ENCODE data around the gene RPL5. TPM values are rescaled to one million over a fixed set of nuclear protein-coding genes. Genes with fewer than 3 reads are reported as not detected.

The RPL5 gene
- total RNA-seq, 1 experiment from 2014 or later = 1,430 TPM

- TF ChIP-seq, protein P1, sequence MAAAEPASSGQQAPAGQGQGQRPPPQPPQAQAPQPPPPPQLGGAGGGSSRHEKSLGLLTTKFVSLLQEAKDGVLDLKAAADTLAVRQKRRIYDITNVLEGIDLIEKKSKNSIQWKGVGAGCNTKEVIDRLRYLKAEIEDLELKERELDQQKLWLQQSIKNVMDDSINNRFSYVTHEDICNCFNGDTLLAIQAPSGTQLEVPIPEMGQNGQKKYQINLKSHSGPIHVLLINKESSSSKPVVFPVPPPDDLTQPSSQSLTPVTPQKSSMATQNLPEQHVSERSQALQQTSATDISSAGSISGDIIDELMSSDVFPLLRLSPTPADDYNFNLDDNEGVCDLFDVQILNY (CRISPR knock-in tag; IDR thresholded peaks at IDR 0.05) = no peak
- TF ChIP-seq ZNF138 (CRISPR knock-in tag; conservative IDR thresholded peaks at IDR 0.05) (no peak), ZBTB43 (CRISPR knock-in tag; IDR thresholded peaks at IDR 0.05) (no peak), ZNF671 (CRISPR knock-in tag; IDR thresholded peaks at IDR 0.05) (no peak), ESRRA (CRISPR knock-in tag; IDR thresholded peaks at IDR 0.05; ENCODE audit: borderline replicate concordance) (no peak), NFE2L1 (CRISPR knock-in tag; IDR thresholded peaks at IDR 0.05) (no peak), GRHL2 (CRISPR knock-in tag; IDR thresholded peaks at IDR 0.05; ENCODE audit: insufficient replicate concordance, severe bottlenecking) (no peak), TEAD4 (CRISPR knock-in tag; IDR thresholded peaks at IDR 0.05) (no peak), ZNF317 (CRISPR knock-in tag; IDR thresholded peaks at IDR 0.05; ENCODE audit: borderline replicate concordance, low read depth) (no peak)
These were observed 34.5 kb upstream of the RPL5 start (continued) for GRCh38 chr1:92797297-92797696.

DNA sequence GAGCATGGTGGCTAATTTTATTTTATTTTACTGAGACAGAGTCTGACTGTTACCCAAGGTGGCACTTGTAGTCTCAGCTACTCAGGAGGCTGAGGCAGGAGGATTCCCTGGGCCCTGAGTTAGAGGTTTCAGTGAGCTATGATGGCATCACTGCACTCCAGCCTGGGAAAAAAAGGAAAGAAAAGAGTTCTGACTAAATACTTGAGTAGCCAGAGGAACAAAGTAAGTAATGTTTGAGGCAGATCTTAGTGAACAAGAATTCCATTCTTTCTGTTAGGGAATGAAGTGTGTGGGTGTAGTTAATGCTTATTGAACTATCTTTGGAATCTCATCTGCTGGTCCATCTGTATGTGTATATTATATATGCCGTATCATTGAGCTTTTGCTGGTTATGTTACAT, 33.9 kb upstream of the RPL5 start:
- DNase-seq (ENCODE audit: low spot score) (no peak), ATAC-seq (no peak)
- ChIA-PET CTCF (no interaction called here), POLR2A (no interaction called here)
- Mint-ChIP-seq H3K4me3 (no peak overlapping the region), H3K9me3 (peaks cover 7% of the 10 kb centered on the region), H3K4me1 (peaks cover 3% of the 10 kb centered on the region), H3K27me3 (ENCODE audit: low read depth) (no peaks in the 10 kb centered on the region), H3K36me3 (no peaks in the 10 kb centered on the region), H3K27ac (no peak overlapping the region)
- TF ChIP-seq, protein P2, sequence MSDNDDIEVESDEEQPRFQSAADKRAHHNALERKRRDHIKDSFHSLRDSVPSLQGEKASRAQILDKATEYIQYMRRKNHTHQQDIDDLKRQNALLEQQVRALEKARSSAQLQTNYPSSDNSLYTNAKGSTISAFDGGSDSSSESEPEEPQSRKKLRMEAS (CRISPR knock-in tag; IDR thresholded peaks at IDR 0.05) = no peak
- no peak for TF ChIP-seq OVOL2 (CRISPR knock-in tag; IDR thresholded peaks at IDR 0.05; ENCODE audit: borderline replicate concordance)
- TF ChIP-seq PRRX2 (CRISPR knock-in tag; IDR thresholded peaks at IDR 0.05) = no peak
- TF ChIP-seq AFF4 (CRISPR knock-in tag; IDR thresholded peaks at IDR 0.05; ENCODE audit: borderline replicate concordance) = no peak
- no peak for TF ChIP-seq CREM (CRISPR knock-in tag; IDR thresholded peaks at IDR 0.05)
- no peak for TF ChIP-seq KAT7 (CRISPR knock-in tag; IDR thresholded peaks at IDR 0.05; ENCODE audit: borderline replicate concordance)
- TF ChIP-seq, protein P3, sequence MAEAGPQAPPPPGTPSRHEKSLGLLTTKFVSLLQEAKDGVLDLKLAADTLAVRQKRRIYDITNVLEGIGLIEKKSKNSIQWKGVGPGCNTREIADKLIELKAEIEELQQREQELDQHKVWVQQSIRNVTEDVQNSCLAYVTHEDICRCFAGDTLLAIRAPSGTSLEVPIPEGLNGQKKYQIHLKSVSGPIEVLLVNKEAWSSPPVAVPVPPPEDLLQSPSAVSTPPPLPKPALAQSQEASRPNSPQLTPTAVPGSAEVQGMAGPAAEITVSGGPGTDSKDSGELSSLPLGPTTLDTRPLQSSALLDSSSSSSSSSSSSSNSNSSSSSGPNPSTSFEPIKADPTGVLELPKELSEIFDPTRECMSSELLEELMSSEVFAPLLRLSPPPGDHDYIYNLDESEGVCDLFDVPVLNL (CRISPR knock-in tag; IDR thresholded peaks at IDR 0.05; ENCODE audit: borderline replicate concordance, low read depth) = no peak
- no peak for TF ChIP-seq NFE2L1 (CRISPR knock-in tag; IDR thresholded peaks at IDR 0.05)
- TF ChIP-seq CREB1 (CRISPR knock-in tag; IDR thresholded peaks at IDR 0.05) = no peak
- no peak for TF ChIP-seq GABPB1 (CRISPR knock-in tag; IDR thresholded peaks at IDR 0.05)
- TF ChIP-seq MXD4 (CRISPR knock-in tag; IDR thresholded peaks at IDR 0.05; ENCODE audit: borderline replicate concordance) = no peak
- TF ChIP-seq GRHL2 (CRISPR knock-in tag; IDR thresholded peaks at IDR 0.05; ENCODE audit: insufficient replicate concordance, severe bottlenecking) = no peak
- TF ChIP-seq, protein P4, sequence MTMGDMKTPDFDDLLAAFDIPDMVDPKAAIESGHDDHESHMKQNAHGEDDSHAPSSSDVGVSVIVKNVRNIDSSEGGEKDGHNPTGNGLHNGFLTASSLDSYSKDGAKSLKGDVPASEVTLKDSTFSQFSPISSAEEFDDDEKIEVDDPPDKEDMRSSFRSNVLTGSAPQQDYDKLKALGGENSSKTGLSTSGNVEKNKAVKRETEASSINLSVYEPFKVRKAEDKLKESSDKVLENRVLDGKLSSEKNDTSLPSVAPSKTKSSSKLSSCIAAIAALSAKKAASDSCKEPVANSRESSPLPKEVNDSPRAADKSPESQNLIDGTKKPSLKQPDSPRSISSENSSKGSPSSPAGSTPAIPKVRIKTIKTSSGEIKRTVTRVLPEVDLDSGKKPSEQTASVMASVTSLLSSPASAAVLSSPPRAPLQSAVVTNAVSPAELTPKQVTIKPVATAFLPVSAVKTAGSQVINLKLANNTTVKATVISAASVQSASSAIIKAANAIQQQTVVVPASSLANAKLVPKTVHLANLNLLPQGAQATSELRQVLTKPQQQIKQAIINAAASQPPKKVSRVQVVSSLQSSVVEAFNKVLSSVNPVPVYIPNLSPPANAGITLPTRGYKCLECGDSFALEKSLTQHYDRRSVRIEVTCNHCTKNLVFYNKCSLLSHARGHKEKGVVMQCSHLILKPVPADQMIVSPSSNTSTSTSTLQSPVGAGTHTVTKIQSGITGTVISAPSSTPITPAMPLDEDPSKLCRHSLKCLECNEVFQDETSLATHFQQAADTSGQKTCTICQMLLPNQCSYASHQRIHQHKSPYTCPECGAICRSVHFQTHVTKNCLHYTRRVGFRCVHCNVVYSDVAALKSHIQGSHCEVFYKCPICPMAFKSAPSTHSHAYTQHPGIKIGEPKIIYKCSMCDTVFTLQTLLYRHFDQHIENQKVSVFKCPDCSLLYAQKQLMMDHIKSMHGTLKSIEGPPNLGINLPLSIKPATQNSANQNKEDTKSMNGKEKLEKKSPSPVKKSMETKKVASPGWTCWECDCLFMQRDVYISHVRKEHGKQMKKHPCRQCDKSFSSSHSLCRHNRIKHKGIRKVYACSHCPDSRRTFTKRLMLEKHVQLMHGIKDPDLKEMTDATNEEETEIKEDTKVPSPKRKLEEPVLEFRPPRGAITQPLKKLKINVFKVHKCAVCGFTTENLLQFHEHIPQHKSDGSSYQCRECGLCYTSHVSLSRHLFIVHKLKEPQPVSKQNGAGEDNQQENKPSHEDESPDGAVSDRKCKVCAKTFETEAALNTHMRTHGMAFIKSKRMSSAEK (CRISPR knock-in tag; IDR thresholded peaks at IDR 0.05; ENCODE audit: borderline replicate concordance) = no peak
- TF ChIP-seq ZNF423 (CRISPR knock-in tag; IDR thresholded peaks at IDR 0.05) = no peak
- TF ChIP-seq ESRRA (CRISPR knock-in tag; IDR thresholded peaks at IDR 0.05; ENCODE audit: borderline replicate concordance) = no peak
- no peak for TF ChIP-seq ZNF232 (CRISPR knock-in tag; IDR thresholded peaks at IDR 0.05)
- TF ChIP-seq ZNF396 (CRISPR knock-in tag; IDR thresholded peaks at IDR 0.05; ENCODE audit: borderline replicate concordance) = no peak

All from WTC11 (cell line).